ENCODE measurements around the gene RMC1.
"Not testable (repeated sequence)": the region's sequence is repeated elsewhere in the genome, so short reads cannot be mapped to it uniquely, and the experiment has no call there.

Gene RMC1

DNA sequence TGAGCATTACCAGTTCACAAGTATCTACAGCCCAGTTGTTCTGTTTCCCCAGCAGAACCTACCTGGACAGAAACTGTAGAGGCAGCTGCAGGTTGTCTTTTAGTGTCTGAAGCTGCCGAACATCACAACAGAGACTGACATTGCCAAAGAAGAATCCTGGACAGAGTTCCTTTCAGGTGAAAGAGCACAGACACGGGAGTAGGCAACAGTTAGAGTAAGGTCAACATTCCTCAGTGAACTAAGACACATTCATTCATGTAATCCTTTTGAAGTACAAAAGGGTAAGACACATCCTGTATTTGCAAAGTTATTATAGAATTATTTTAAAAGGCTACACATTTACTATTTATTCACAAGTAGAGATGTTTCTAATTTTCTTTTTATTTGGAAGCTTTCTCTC, 68.7 kb downstream of the RMC1 start:
- TF ChIP-seq, protein P1, sequence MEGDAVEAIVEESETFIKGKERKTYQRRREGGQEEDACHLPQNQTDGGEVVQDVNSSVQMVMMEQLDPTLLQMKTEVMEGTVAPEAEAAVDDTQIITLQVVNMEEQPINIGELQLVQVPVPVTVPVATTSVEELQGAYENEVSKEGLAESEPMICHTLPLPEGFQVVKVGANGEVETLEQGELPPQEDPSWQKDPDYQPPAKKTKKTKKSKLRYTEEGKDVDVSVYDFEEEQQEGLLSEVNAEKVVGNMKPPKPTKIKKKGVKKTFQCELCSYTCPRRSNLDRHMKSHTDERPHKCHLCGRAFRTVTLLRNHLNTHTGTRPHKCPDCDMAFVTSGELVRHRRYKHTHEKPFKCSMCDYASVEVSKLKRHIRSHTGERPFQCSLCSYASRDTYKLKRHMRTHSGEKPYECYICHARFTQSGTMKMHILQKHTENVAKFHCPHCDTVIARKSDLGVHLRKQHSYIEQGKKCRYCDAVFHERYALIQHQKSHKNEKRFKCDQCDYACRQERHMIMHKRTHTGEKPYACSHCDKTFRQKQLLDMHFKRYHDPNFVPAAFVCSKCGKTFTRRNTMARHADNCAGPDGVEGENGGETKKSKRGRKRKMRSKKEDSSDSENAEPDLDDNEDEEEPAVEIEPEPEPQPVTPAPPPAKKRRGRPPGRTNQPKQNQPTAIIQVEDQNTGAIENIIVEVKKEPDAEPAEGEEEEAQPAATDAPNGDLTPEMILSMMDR (conservative IDR thresholded peaks at IDR 0.05; ENCODE audit: low read length), result no peak
- no peak for DNase-seq (ENCODE audit: low read depth)

GRCh38 chr18:23572570-23572969, 69.3 kb downstream of the RMC1 start:
- TF ChIP-seq, protein P1 (conservative IDR thresholded peaks at IDR 0.05; ENCODE audit: low read length), result no peak
- H3K4me3 ChIP-seq (ENCODE audit: low read length), result no peak overlapping the region
- no peak for DNase-seq (ENCODE audit: low read depth)

More for the DNA sequence above, 68.7 kb downstream of the RMC1 start:
- H3K4me3 ChIP-seq (ENCODE audit: low read length), result no peak overlapping the region

DNA sequence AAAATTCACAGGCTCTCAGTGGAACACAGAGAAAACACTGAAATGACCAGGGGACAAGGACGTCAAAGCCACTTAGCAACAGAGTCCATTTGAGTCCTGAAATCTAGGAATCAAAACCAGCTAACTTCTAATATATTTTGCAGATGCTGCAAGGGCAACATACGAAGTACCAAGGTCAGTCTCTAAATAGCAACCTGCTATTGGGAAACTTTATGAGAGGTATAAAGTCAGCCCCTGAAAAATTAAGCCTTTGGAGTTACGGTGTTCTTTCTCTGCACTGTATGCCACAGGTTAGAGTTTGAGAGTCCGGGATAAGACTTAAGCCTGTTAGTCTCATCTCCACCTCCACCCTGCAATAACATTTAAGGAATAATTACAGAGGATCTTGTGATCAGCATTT, 69.7 kb downstream of the RMC1 start:
- TF ChIP-seq, protein P1 (conservative IDR thresholded peaks at IDR 0.05; ENCODE audit: low read length), result no peak
- no peak for DNase-seq (ENCODE audit: low read depth)
- no peak overlapping the region for H3K4me3 ChIP-seq (ENCODE audit: low read length)

GRCh38 chr18:23573626-23574431, 70.5 kb downstream of the RMC1 start:
- TF ChIP-seq, protein P1 (conservative IDR thresholded peaks at IDR 0.05; ENCODE audit: low read length), result no peak
- no peak overlapping the region for H3K4me3 ChIP-seq (ENCODE audit: low read length)
- peak; percentile 49 for DNase-seq (ENCODE audit: low read depth)

GRCh38 chr18:23574611-23575308, 71.4 kb downstream of the RMC1 start:
- TF ChIP-seq, protein P1 (conservative IDR thresholded peaks at IDR 0.05; ENCODE audit: low read length), result no peak
- DNase-seq (ENCODE audit: low read depth), result no peak
- H3K4me3 ChIP-seq (ENCODE audit: low read length), result no peak overlapping the region

- H3K4me3 ChIP-seq (ENCODE audit: low read length), result no peak overlapping the region
- DNase-seq (ENCODE audit: low read depth), result no peak
- TF ChIP-seq, protein P1 (conservative IDR thresholded peaks at IDR 0.05; ENCODE audit: low read length), result no peak
Observed at GRCh38 chr18:23575309-23575651, 72.0 kb downstream of the RMC1 start.

GRCh38 chr18:23577521-23577920, 74.2 kb downstream of the RMC1 start:
- H3K4me3 ChIP-seq (ENCODE audit: low read length); DNase-seq (ENCODE audit: low read depth): not testable (repeated sequence)
